ENCODE results near the gene CCDC122. TPM values are rescaled to one million over a fixed set of nuclear protein-coding genes. Genes with fewer than 3 reads are reported as not detected.

CCDC122 gene
- total RNA-seq, 1 experiment from 2014 or later = 2.8 TPM

DNA sequence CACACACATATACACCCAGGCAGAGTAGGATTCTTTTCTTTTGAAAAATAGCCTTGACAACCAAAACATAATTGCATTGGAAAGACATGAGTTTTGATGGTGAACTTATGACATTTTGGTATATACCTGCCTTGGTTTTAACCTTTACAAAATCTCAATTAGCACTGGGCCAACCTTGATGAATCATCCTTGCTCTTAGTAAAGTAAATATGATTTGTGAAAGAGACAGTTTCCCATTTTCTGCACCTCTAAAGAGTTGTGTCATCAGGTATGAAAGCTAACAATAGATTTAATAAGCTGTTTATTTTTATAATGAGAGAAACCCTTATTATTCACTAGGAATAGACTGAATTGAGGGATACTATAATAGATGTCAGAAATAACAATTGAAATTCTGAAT, 77.0 kb downstream of the CCDC122 start:
- H3K4me3 ChIP-seq (ENCODE audit: insufficient read depth, low read depth, low read length) = no peak overlapping the region
- H3K27me3 ChIP-seq (ENCODE audit: control insufficient read depth, insufficient read depth, low read length) = no peaks in the 10 kb centered on the region
- H3K36me3 ChIP-seq (replicated peaks; ENCODE audit: control insufficient read depth, insufficient read depth, low read length) = no peaks in the 10 kb centered on the region
- DNase-seq = no peak

DNA sequence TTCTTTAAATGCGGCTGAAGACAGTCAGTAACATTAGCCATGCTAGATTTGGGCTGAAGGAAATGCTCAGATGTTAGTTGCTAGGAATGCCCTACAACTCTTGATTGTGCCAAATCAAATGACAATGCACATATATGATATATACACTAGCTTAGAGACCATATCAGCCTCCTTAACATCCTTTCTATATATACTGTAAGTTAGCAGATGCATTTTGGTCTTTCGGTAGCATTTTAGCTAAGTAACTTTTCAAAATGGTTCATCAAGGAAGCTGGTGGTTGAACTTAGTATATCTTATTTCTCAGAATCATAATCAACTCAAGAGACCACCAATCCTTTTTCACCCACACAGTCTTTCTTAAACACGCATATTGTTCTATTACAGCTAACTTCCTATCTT, 78.7 kb downstream of the CCDC122 start:
- Histone ChIP-seq H3K27me3 (ENCODE audit: control insufficient read depth, insufficient read depth, low read length) (no peaks in the 10 kb centered on the region), H3K36me3 (replicated peaks; ENCODE audit: control insufficient read depth, insufficient read depth, low read length) (no peaks in the 10 kb centered on the region), H3K4me3 (ENCODE audit: insufficient read depth, low read depth, low read length) (no peak overlapping the region)
- no peak for DNase-seq

DNA sequence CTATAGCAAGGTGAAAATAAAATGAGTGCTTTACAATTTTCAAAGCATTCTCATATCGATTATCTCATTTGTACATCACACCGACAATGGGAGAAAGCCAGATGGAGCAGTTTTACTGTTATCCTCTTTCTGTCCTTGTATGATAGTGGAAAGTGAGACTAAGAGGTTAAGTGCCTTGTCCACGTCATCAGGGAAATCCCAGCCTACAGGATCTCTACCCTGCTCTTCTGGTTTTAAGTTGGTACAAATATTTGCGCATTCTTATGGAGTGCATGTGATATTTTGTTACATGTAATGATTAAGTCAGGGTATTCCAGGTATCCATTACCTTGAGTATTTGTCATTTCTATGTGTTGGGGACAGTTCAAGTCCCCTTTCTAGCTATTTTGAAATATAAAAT, 80.3 kb downstream of the CCDC122 start:
- H3K27me3 ChIP-seq (ENCODE audit: control insufficient read depth, insufficient read depth, low read length) = no peaks in the 10 kb centered on the region
- DNase-seq = no peak
- no peaks in the 10 kb centered on the region for H3K36me3 ChIP-seq (replicated peaks; ENCODE audit: control insufficient read depth, insufficient read depth, low read length)
- no peak overlapping the region for H3K4me3 ChIP-seq (ENCODE audit: insufficient read depth, low read depth, low read length)

DNA sequence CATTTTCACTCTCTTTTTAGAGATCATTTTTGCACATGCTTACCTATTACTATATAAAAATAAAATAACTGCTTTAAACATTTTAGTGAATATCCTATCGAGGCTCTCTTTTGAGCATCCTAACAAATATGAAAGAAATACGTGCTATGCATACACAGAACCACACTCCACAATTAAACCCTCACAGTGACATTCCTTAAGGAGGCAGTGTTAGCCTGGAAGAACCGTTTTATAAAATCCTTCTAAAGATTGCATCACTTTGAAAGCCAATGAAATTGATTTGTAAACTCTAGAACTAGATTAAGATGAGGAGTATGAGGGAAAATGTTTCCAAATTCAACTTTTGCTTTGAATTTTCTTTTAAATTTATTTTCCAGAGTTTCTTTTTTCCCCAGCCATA, 81.7 kb downstream of the CCDC122 start:
- Histone ChIP-seq H3K27me3 (ENCODE audit: control insufficient read depth, insufficient read depth, low read length) (no peaks in the 10 kb centered on the region), H3K36me3 (replicated peaks; ENCODE audit: control insufficient read depth, insufficient read depth, low read length) (no peaks in the 10 kb centered on the region), H3K4me3 (ENCODE audit: insufficient read depth, low read depth, low read length) (no peak overlapping the region)
- DNase-seq = no peak

DNA sequence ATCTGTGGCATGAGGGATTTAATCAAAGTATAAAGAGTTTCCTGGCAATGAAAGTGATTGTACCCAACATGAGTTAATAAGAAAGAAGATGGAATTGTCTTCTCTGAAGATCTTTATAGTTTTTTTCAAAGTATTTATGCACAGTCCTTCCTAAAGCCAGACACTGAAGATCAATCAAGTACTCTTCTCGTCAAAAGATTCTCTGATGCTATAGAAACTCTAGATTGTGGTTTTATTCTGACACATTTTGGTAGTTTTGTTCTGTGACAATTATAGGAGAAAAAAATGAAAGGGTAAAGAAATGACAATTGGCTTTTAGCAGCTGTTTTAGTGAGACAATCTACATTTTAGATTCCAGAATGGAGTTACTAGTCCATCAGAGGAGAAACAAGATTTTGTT, 82.4 kb downstream of the CCDC122 start:
- no peaks in the 10 kb centered on the region for H3K36me3 ChIP-seq (replicated peaks; ENCODE audit: control insufficient read depth, insufficient read depth, low read length)
- DNase-seq = no peak
- no peaks in the 10 kb centered on the region for H3K27me3 ChIP-seq (ENCODE audit: control insufficient read depth, insufficient read depth, low read length)
- no peak overlapping the region for H3K4me3 ChIP-seq (ENCODE audit: insufficient read depth, low read depth, low read length)

DNA sequence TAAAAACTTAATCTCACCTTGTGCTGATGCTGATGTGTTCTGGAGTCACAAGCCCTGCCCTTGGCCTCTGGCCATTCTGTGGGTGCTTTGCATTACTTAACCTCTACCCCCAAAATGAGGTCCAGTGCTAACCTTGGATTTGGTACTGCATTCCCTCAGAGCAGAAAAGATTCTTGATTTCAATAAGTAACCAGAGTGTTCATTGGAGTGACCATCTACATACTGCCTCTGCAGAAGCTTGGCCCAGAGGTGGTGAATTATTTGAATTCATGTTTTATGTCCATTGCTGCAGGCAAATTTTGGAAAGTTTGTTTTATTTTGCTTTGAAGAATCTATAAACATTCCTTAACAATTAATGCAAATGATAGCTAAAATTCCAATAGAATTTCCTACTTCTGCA, 85.1 kb downstream of the CCDC122 start:
- DNase-seq = no peak
- no peaks in the 10 kb centered on the region for H3K27me3 ChIP-seq (ENCODE audit: control insufficient read depth, insufficient read depth, low read length)
- no peaks in the 10 kb centered on the region for H3K36me3 ChIP-seq (replicated peaks; ENCODE audit: control insufficient read depth, insufficient read depth, low read length)
- H3K4me3 ChIP-seq (ENCODE audit: insufficient read depth, low read depth, low read length) = no peak overlapping the region

DNA sequence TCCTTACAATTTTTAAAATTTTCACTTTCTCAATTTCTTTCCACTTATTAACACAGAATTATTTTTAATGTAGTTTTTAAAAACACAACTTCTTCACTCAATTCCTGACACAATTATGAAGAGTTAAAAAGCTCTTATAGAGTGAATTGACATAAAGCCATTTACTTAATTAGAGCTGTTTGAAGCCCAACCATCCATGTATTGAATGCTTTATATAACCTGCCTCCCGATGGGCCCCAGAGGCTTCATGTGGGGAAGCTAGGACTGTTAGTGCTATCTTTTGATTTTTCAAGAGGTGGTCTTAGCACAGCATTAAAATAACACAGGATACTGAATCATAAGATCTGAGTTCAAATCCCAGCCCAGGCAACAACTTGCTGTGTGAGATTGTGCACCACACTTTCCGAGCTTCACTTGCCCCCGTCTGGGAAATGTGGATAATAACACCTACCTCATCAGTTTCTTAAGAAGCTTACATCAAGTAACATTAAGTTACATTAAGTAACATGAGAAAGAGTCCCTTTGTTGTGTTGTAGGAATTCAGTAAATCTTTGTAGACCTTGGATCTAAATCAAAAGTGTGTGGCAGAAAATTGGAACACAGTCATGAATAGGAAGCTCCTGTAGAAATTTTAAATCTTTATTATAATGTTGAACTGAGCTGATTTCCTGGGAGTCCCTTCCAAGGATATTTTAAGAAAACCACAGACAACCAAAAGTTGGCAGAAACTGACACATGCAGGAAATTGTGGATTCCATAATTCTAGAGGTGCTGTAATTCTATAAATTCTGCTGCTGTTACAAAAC, 87.3 kb downstream of the CCDC122 start:
- no peak for DNase-seq
- H3K4me3 ChIP-seq (ENCODE audit: insufficient read depth, low read depth, low read length) = no peak overlapping the region
- no peaks in the 10 kb centered on the region for H3K36me3 ChIP-seq (replicated peaks; ENCODE audit: control insufficient read depth, insufficient read depth, low read length)
- peaks cover 10% of the 10 kb centered on the region for H3K27me3 ChIP-seq (ENCODE audit: control insufficient read depth, insufficient read depth, low read length)

DNA sequence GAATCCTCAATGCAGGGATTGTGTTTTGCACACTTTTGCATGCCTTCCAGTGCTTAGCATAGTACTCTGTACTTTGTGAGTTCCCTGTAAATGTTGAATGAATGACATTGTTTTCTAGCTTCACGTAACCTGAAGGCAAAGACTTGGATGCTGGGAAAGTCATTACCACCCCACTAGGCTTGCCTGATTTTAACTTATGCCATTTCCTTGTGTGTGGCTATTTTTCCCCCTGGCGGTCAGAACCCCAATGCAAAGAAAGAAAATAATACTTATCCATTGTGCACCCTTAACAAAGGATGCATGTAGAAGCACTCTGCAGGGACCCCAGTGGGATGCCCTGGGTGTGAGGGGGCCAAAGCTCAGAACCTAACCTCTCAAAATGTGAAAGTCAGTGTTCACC, 91.5 kb downstream of the CCDC122 start:
- H3K4me3 ChIP-seq (ENCODE audit: insufficient read depth, low read depth, low read length) = no peak overlapping the region
- H3K36me3 ChIP-seq (replicated peaks; ENCODE audit: control insufficient read depth, insufficient read depth, low read length) = no peaks in the 10 kb centered on the region
- H3K27me3 ChIP-seq (ENCODE audit: control insufficient read depth, insufficient read depth, low read length) = peaks cover 34% of the 10 kb centered on the region
- peak; percentile 55 for DNase-seq

DNA sequence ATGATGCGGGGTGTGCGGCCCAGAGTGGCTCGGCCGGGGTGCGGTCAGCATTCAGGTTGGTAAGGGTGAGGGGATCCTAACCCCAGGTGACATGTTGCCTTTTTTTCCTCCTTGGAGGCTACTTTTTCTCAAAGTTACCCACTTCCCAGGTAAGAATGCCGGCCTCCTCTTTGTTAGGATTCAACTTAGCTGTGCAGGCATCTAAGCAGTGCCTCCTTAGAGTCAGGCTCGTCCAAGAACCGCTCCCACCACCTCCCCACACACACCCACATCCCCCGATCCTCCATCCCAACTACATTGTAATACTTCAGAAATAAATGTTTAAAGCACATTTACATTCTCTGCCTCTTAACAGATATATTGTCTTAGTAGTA, 92.0 kb downstream of the CCDC122 start:
- no peaks in the 10 kb centered on the region for H3K36me3 ChIP-seq (replicated peaks; ENCODE audit: control insufficient read depth, insufficient read depth, low read length)
- no peak for DNase-seq
- H3K27me3 ChIP-seq (ENCODE audit: control insufficient read depth, insufficient read depth, low read length) = peaks cover 35% of the 10 kb centered on the region
- peak overlapping the region; percentile 61 for H3K4me3 ChIP-seq (ENCODE audit: insufficient read depth, low read depth, low read length)

DNA sequence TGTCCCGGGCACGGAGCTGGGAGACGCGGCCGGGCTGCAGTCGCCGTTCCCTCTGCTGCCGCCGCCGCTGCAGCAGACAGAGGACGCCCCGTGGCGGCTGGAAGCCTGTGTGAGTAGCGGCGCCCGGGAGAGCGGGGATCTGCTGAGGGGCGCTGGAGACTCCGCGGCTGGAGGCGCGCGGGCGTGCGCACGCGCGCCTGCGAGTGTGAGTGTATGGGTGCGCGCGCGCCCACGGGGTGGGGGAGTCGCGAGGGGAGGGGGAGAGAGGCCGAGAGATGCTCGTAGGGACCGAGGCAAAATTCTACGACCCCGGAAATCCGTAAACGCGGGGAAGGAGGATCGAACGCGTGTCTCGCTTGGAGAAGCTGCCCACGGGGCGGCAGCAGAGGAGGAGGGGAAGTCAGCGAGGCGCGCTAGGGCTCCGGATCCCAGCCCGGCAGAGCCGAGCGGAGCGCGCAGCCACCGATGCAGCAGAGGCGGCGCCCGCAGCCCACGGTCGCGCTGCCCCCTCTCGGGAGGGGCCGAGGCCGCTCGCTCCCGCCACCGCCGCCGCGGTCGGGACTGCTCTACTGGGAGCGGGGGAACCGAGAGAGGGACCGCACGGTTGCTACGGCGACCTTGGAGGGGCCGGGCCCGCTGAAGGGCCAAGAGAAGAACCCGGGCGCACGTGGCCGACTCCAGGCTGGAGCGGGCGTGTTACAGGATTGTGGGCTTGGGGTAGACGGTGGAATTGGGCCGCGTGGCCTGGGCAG, 92.6 kb downstream of the CCDC122 start, which contains the start of gene ENOX1:
ENOX1 (minus strand) TSS at position 207 of the 752 bp plus-strand sequence.
- Histone ChIP-seq H3K27me3 (ENCODE audit: control insufficient read depth, insufficient read depth, low read length) (peaks cover 39% of the 10 kb centered on the region), H3K36me3 (replicated peaks; ENCODE audit: control insufficient read depth, insufficient read depth, low read length) (no peaks in the 10 kb centered on the region)

DNA sequence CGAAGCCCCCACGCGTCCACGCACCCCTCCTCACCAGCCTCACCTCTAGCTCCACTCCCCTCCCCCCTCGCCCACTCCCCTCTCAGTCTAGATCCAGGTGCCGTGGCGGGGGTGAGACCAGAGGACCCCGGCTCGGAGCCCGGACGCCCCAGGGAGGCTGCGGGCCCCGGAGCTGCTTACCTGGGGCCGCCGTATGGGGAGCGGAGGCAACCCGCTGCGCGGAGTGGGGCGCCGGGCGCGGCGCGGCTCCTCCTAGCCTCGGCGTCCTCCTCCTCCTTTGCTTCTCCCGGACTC, 93.1 kb downstream of the CCDC122 start:
- peaks cover 39% of the 10 kb centered on the region for H3K27me3 ChIP-seq (ENCODE audit: control insufficient read depth, insufficient read depth, low read length)
- no peaks in the 10 kb centered on the region for H3K36me3 ChIP-seq (replicated peaks; ENCODE audit: control insufficient read depth, insufficient read depth, low read length)

More for the DNA sequence above, 92.6 kb downstream of the CCDC122 start, which contains the start of gene ENOX1:
- H3K4me3 ChIP-seq (ENCODE audit: insufficient read depth, low read depth, low read length) = peak within 1 kb of the TSS; percentile 61
- peak; percentile 84 for DNase-seq

More for the DNA sequence above, 93.1 kb downstream of the CCDC122 start:
- peak overlapping the region; percentile 61 for H3K4me3 ChIP-seq (ENCODE audit: insufficient read depth, low read depth, low read length)
- DNase-seq = no peak

Other genes with a start within 250 kb of the CCDC122 start
- 0.04 and 0.07 TPM in 2 replicates for gene ENOX1, start 92.8 kb downstream of the CCDC122 start, total RNA-seq (2014; rRNA removed; shearing (Covaris generic))
- 0.14 and 0.33 TPM in 2 replicates for gene LACC1, start 164 bp upstream of the CCDC122 start, total RNA-seq (2014; rRNA removed; shearing (Covaris generic))